Dedifferentiated amniotic fluid mesenchymal stem cell (primary cell): ENCODE results near the gene BTBD7.

Source experiments
- DNase-seq: peaks from one replicate; pipeline ENCODE4 v3.0.0-alpha.2; 2016; ENCODE audit errors: extremely low spot score

BTBD7 gene

DNA sequence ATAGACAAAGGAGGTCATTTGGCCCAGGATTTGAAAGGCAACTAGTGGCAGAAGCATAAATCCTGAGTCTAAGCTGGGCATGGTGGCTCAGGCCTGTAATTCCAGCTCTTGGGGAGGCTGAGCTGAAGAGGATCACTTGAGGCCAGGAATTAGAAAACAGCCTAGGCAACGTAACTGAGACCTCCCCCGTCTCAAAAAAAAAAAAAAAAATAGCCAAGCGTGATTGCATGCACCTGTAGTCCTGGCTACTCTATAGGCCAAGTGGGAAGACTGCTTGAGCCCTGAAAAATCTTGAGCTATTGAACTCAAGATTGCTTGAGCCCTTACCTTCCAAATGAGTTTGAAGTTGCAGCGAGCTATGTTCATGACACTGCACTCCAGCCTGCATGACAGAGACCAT lies 133.8 kb downstream of the BTBD7 start:
- no peak for DNase-seq

DNA sequence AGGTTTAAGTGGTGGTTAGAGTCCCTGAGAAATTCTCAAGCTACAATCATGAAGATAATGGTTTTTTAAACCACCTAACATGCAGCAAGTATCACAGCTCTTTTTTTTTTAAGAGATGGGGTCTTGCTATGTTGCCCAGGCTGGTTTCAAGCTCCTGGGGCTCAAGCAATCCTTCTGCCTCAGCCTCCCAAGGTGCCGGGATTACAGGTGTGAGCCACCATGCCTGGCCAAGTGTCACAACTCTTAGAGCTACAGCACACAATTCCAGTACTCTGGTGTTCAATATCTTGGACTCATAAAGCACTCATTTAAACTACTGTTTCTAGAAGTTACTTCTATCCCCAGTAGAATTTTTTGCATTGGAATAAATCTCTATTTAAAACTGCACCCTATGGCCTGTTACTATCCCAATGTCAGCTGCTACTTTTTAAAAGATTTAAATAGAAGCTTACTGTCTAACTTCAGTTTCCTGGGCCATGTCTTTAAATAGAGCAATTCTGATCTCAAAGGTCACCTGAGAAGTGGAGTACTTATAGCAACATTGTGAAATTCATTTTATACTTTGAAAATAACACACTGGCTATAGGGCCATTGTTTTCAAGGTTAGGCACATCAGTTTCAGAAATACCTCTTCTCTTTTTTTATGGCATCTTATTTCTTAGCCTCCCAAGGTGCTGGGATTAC lies 137.4 kb downstream of the BTBD7 start:
- DNase-seq, result no peak
